ENCODE results near the gene GAB4. TPM values are rescaled to one million over a fixed set of nuclear protein-coding genes. Genes with fewer than 3 reads are reported as not detected.

The GAB4 gene
- total and polyA plus RNA-seq, 2 of the 4 experiments (the other 2 are of a cell fraction), result not detected

DNA sequence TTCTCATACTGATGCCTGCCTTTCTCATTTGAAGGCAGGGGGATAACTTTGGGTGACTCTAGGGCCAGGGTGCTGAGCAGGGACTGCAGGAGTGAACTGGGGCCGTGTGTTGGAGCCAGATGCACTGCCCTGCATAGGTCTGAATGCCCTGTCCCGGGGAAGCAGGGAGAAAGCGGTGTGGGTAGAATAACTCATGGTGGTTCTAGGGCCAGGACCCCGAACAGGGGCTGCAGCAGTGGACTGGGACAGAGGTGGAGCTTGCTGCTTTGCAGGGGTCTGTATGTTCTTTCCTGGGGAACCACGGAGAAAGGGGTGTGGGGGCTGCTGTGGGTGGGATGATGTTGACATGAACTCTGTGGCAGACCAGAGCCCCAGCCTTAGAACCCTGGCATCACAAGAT is 52.9 kb downstream of the GAB4 start:
- Histone ChIP-seq H2BK15ac (ENCODE audit: low read depth, low read length) (no peak overlapping the region), H2AK9ac (replicated peaks; ENCODE audit: low read depth, low read length, poor library complexity) (no peak overlapping the region), H2BK120ac (ENCODE audit: low read depth, low read length) (no peak overlapping the region), H4K5ac (ENCODE audit: low read depth, low read length) (no peak overlapping the region), H3K4me3 (ENCODE audit: insufficient read depth, low read depth, low read length) (no peak overlapping the region), H3K56ac (ENCODE audit: extremely low read depth, insufficient read depth, low read length) (no peak overlapping the region), H3K18ac (ENCODE audit: low read depth, low read length) (no peak overlapping the region), H4K20me1 (ENCODE audit: insufficient read depth, low read length) (no peaks in the 10 kb centered on the region), H3K36me3 (ENCODE audit: control insufficient read depth, insufficient read depth, low read length) (no peaks in the 10 kb centered on the region), H2BK20ac (ENCODE audit: low read depth, low read length) (no peak overlapping the region), H3K4me1 (ENCODE audit: control insufficient read depth, insufficient read depth, low read length) (no peaks in the 10 kb centered on the region), H3K4me2 (ENCODE audit: low read depth, low read length) (no peak overlapping the region), H3K9ac (ENCODE audit: low read depth, low read length) (no peak overlapping the region), H3K9me3 (ENCODE audit: control insufficient read depth, insufficient read depth, low read length) (peaks cover 11% of the 10 kb centered on the region), H3K23ac (ENCODE audit: low read depth, low read length) (no peak overlapping the region), H2AFZ (replicated peaks; ENCODE audit: low read length, poor library complexity) (no peak overlapping the region), H3K27me3 (ENCODE audit: control insufficient read depth, insufficient read depth, low read length) (no peaks in the 10 kb centered on the region), H4K8ac (ENCODE audit: low read depth in 2 of 2, low read length in 2 of 2) (no peak overlapping the region), H3K14ac (replicated peaks; ENCODE audit: low read depth, low read length) (no peak overlapping the region), H2AK5ac (ENCODE audit: low read depth, low read length) (no peak overlapping the region), H2BK5ac (ENCODE audit: low read depth, low read length, poor library complexity, severe bottlenecking) (no peak overlapping the region), H3K79me1 (ENCODE audit: low read depth in 1 of 2, low read length in 2 of 2) (no peaks in the 10 kb centered on the region), H3K9me1 (ENCODE audit: insufficient read depth, low read length) (no peaks in the 10 kb centered on the region), H3K27ac (ENCODE audit: insufficient read depth, low read length) (no peak overlapping the region), H4K91ac (ENCODE audit: insufficient read depth, low read depth, low read length) (no peak overlapping the region), H3K4ac (ENCODE audit: low read depth, low read length) (no peak overlapping the region)
- ChIA-PET CTCF (no interaction called here), POLR2A (ENCODE audit: unreplicated experiment) (no interaction called here)
- BruUV-seq (replicated peaks), result no TSS peak
- in situ Hi-C loops (cut with MboI; ENCODE audit: low sequenced_read_pairs) (no loop called here), dilution Hi-C loops (cut with HindIII; ENCODE audit: low sequenced_read_pairs, unreplicated experiment) (no loop called here), intact Hi-C loops (cut with micrococcal nuclease) (no loop called here)
- WGBS, 2 experiments (ENCODE audit: extremely low coverage in 2 of 2, insufficient read length in 1 of 2), result 39% methylated on average over 3 of the region's 5 CpGs; no CpG with 5 or more reads in 1 of the 2 experiments
- no peak for DNase-seq
- ATAC-seq (ENCODE audit: low read depth), result no peak
- TF ChIP-seq, protein P1, sequence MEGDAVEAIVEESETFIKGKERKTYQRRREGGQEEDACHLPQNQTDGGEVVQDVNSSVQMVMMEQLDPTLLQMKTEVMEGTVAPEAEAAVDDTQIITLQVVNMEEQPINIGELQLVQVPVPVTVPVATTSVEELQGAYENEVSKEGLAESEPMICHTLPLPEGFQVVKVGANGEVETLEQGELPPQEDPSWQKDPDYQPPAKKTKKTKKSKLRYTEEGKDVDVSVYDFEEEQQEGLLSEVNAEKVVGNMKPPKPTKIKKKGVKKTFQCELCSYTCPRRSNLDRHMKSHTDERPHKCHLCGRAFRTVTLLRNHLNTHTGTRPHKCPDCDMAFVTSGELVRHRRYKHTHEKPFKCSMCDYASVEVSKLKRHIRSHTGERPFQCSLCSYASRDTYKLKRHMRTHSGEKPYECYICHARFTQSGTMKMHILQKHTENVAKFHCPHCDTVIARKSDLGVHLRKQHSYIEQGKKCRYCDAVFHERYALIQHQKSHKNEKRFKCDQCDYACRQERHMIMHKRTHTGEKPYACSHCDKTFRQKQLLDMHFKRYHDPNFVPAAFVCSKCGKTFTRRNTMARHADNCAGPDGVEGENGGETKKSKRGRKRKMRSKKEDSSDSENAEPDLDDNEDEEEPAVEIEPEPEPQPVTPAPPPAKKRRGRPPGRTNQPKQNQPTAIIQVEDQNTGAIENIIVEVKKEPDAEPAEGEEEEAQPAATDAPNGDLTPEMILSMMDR (conservative IDR thresholded peaks at IDR 0.05; ENCODE audit: low read depth, low read length), result no peak
- no peak for TF ChIP-seq RFX5 (IDR thresholded peaks at IDR 0.05; ENCODE audit: low read depth, low read length)
- TF ChIP-seq POLR2A (IDR thresholded peaks at IDR 0.05; ENCODE audit: low read depth, low read length), result no peak
- TF ChIP-seq, protein P2, sequence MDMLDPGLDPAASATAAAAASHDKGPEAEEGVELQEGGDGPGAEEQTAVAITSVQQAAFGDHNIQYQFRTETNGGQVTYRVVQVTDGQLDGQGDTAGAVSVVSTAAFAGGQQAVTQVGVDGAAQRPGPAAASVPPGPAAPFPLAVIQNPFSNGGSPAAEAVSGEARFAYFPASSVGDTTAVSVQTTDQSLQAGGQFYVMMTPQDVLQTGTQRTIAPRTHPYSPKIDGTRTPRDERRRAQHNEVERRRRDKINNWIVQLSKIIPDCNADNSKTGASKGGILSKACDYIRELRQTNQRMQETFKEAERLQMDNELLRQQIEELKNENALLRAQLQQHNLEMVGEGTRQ (IDR thresholded peaks at IDR 0.05; ENCODE audit: low read depth, low read length), result no peak
- TF ChIP-seq MAZ (IDR thresholded peaks at IDR 0.05; ENCODE audit: borderline replicate concordance, low read depth, low read length), result no peak
- TF ChIP-seq CHD1 (IDR thresholded peaks at IDR 0.05; ENCODE audit: low read depth, low read length), result no peak
- no peak for TF ChIP-seq BHLHE40 (IDR thresholded peaks at IDR 0.05; ENCODE audit: low read depth, low read length)
- TF ChIP-seq MAFK (IDR thresholded peaks at IDR 0.05; ENCODE audit: low read depth, low read length), result no peak
- TF ChIP-seq, protein P3, sequence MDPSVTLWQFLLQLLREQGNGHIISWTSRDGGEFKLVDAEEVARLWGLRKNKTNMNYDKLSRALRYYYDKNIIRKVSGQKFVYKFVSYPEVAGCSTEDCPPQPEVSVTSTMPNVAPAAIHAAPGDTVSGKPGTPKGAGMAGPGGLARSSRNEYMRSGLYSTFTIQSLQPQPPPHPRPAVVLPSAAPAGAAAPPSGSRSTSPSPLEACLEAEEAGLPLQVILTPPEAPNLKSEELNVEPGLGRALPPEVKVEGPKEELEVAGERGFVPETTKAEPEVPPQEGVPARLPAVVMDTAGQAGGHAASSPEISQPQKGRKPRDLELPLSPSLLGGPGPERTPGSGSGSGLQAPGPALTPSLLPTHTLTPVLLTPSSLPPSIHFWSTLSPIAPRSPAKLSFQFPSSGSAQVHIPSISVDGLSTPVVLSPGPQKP (IDR thresholded peaks at IDR 0.05; ENCODE audit: borderline replicate concordance, low read depth, low read length), result no peak
- no peak for TF ChIP-seq FOS (IDR thresholded peaks at IDR 0.05; ENCODE audit: low read depth, low read length)
- TF ChIP-seq CEBPB (IDR thresholded peaks at IDR 0.05; ENCODE audit: low read depth, low read length), result no peak
- no peak for TF ChIP-seq RAD21 (IDR thresholded peaks at IDR 0.05; ENCODE audit: low read length)
- TF ChIP-seq MXI1 (IDR thresholded peaks at IDR 0.05; ENCODE audit: borderline replicate concordance, low read depth, low read length), result no peak
- TF ChIP-seq RCOR1 (IDR thresholded peaks at IDR 0.05; ENCODE audit: insufficient replicate concordance, low read length), result no peak
- TF ChIP-seq SMC3 (IDR thresholded peaks at IDR 0.05; ENCODE audit: low read depth, low read length), result no peak
- no peak for TF ChIP-seq NFE2L2 (IDR thresholded peaks at IDR 0.05; ENCODE audit: low read depth, low read length)

Measured in IMR-90 (cell line).